IMR-90 (cell line): ENCODE results near the gene DPP10. TPM values are rescaled to one million over a fixed set of nuclear protein-coding genes. Genes with fewer than 3 reads are reported as not detected.

ENCODE experiments used
- ATAC-seq: fragments of 200-7000 bp; cut with Tn5 transposase; 2 replicates; pipeline ENCODE4 v1.9.1; 2020; ENCODE audit warnings: low read depth, mild to moderate bottlenecking, moderate library complexity
- BruUV-seq: library from RNA; stranded (reverse); fragments of 400-500 nt; replicated peaks from 2 replicates; lab custom pipeline; 2021; lab: Mats Ljungman, UMichigan
- CTCF ChIA-PET: fragments of 300-600 bp; formaldehyde crosslinking; extraction: SDS; loops from one replicate; lab custom pipeline; 2021; ENCODE audit warnings: antibody characterized with exemption; lab: Yijun Ruan, JAX
- POLR2A ChIA-PET: fragments of 300-600 bp; sonication (Branson Sonifier 250); formaldehyde crosslinking; loops from one replicate; lab custom pipeline; 2022; ENCODE audit warnings: antibody characterized with exemption; ENCODE audit not compliant: unreplicated experiment; lab: Charles Lee
- DNase-seq: peaks from one replicate; pipeline ENCODE4 v3.0.0; 2013
- H2AFZ ChIP-seq: replicated peaks from 2 replicates; pipeline ENCODE3; 2013; ENCODE audit warnings: low read length, mild to moderate bottlenecking; ENCODE audit not compliant: poor library complexity
- H2AK5ac ChIP-seq: 2 replicates; pipeline ENCODE4 v1.6.1; 2013; ENCODE audit warnings: low read depth, low read length, inconsistent platforms
- H2AK9ac ChIP-seq: replicated peaks from 2 replicates; pipeline ENCODE3; 2013; ENCODE audit warnings: mild to moderate bottlenecking, low read depth, low read length, moderate library complexity; ENCODE audit not compliant: poor library complexity
- H2BK120ac ChIP-seq: 2 replicates; pipeline ENCODE4 v1.6.1; 2013; ENCODE audit warnings: low read depth, low read length, inconsistent platforms
- H2BK15ac ChIP-seq: 3 replicates; pipeline ENCODE4 v1.6.1; 2013; ENCODE audit warnings: low read depth, low read length, inconsistent platforms
- H2BK20ac ChIP-seq: 2 replicates; pipeline ENCODE4 v1.6.1; 2013; ENCODE audit warnings: low read depth, mild to moderate bottlenecking, inconsistent platforms, low read length, moderate library complexity
- H2BK5ac ChIP-seq: 2 replicates; pipeline ENCODE4 v1.6.1; 2013; ENCODE audit warnings: mild to moderate bottlenecking, low read depth, low read length, inconsistent platforms; ENCODE audit not compliant: poor library complexity, severe bottlenecking
- H3K14ac ChIP-seq: replicated peaks from 2 replicates; pipeline ENCODE4 v1.6.1; 2013; ENCODE audit warnings: low read depth, low read length, inconsistent platforms
- H3K18ac ChIP-seq: 2 replicates; pipeline ENCODE4 v1.6.1; 2013; ENCODE audit warnings: low read depth, low read length, control low read depth
- H3K23ac ChIP-seq: 2 replicates; pipeline ENCODE4 v1.6.1; 2013; ENCODE audit warnings: low read depth, low read length, inconsistent platforms
- H3K27ac ChIP-seq: 2 replicates; pipeline ENCODE4 v1.5.1; 2013; ENCODE audit warnings: mild to moderate bottlenecking, control low read depth, low read length; ENCODE audit not compliant: insufficient read depth
- H3K27me3 ChIP-seq: 2 replicates; pipeline ENCODE4 v1.6.1; 2013; ENCODE audit warnings: low read length; ENCODE audit not compliant: control insufficient read depth, insufficient read depth
- H3K36me3 ChIP-seq: 2 replicates; pipeline ENCODE4 v1.6.1; 2013; ENCODE audit warnings: low read length, mixed read lengths; ENCODE audit not compliant: control insufficient read depth, insufficient read depth
- H3K4ac ChIP-seq: 2 replicates; pipeline ENCODE4 v1.6.1; 2013; ENCODE audit warnings: low read depth, low read length, inconsistent platforms
- H3K4me1 ChIP-seq: 2 replicates; pipeline ENCODE4 v1.6.1; 2013; ENCODE audit warnings: low read length, mixed read lengths; ENCODE audit not compliant: control insufficient read depth, insufficient read depth
- H3K4me2 ChIP-seq: 2 replicates; pipeline ENCODE4 v1.6.1; 2013; ENCODE audit warnings: low read depth, mild to moderate bottlenecking, control low read depth, low read length, moderate library complexity
- H3K4me3 ChIP-seq: 2 replicates; pipeline ENCODE4 v1.5.1; 2013; ENCODE audit warnings: low read depth, mild to moderate bottlenecking, control low read depth, low read length, moderate library complexity; ENCODE audit not compliant: insufficient read depth
- H3K56ac ChIP-seq: 2 replicates; pipeline ENCODE4 v1.6.1; 2013; ENCODE audit warnings: low read length, inconsistent platforms; ENCODE audit not compliant: insufficient read depth; ENCODE audit errors: extremely low read depth
- H3K79me1 ChIP-seq, 2 experiments: 2 replicates each; pipeline ENCODE4 v1.6.1; 2013; ENCODE audit warnings: low read length in 2 of 2, inconsistent platforms in 1 of 2, low read depth in 1 of 2
- H3K9ac ChIP-seq: 2 replicates; pipeline ENCODE4 v1.6.1; 2013; ENCODE audit warnings: low read depth, low read length, control low read depth
- H3K9me1 ChIP-seq: 2 replicates; pipeline ENCODE4 v1.6.1; 2013; ENCODE audit warnings: low read length, inconsistent platforms; ENCODE audit not compliant: insufficient read depth
- H3K9me3 ChIP-seq: 2 replicates; pipeline ENCODE4 v1.6.1; 2013; ENCODE audit warnings: low read length; ENCODE audit not compliant: control insufficient read depth, insufficient read depth
- H4K20me1 ChIP-seq: 2 replicates; pipeline ENCODE4 v1.6.1; 2013; ENCODE audit warnings: low read length, inconsistent platforms; ENCODE audit not compliant: insufficient read depth
- H4K5ac ChIP-seq: 2 replicates; pipeline ENCODE4 v1.6.1; 2013; ENCODE audit warnings: mild to moderate bottlenecking, low read depth, low read length, control low read depth
- H4K8ac ChIP-seq, 2 experiments: 2 replicates each; pipeline ENCODE4 v1.6.1; 2013; ENCODE audit warnings: low read depth in 2 of 2, low read length in 2 of 2, control low read depth in 1 of 2, inconsistent platforms in 1 of 2
- H4K91ac ChIP-seq: 2 replicates; pipeline ENCODE4 v1.6.1; 2013; ENCODE audit warnings: low read depth, low read length, inconsistent platforms; ENCODE audit not compliant: insufficient read depth
- BHLHE40 ChIP-seq: fragments of 150-350 bp; IDR thresholded peaks from 2 replicates; pipeline ENCODE4 v1.6.1; 2016; ENCODE audit warnings: mild to moderate bottlenecking, low read depth, low read length
- CEBPB ChIP-seq: IDR thresholded peaks from 2 replicates; pipeline ENCODE4 v1.6.1; 2012; ENCODE audit warnings: low read depth, low read length, improper control_type of control experiment
- CHD1 ChIP-seq: IDR thresholded peaks from 2 replicates; pipeline ENCODE4 v1.6.1; 2012; ENCODE audit warnings: low read depth, low read length, improper control_type of control experiment
- FOS ChIP-seq: fragments of 150-350 bp; IDR thresholded peaks from 2 replicates; pipeline ENCODE4 v1.6.1; 2016; ENCODE audit warnings: low read depth, low read length
- MAFK ChIP-seq: IDR thresholded peaks from 2 replicates; pipeline ENCODE4 v1.6.1; 2012; ENCODE audit warnings: low read depth, low read length, improper control_type of control experiment
- MAZ ChIP-seq: IDR thresholded peaks from 2 replicates; pipeline ENCODE4 v1.6.1; 2012; ENCODE audit warnings: low read depth, mild to moderate bottlenecking, low read length, improper control_type of control experiment, moderate library complexity, borderline replicate concordance
- MXI1 ChIP-seq: IDR thresholded peaks from 2 replicates; pipeline ENCODE4 v1.6.1; 2012; ENCODE audit warnings: low read depth, mild to moderate bottlenecking, low read length, moderate library complexity, borderline replicate concordance
- POLR2A ChIP-seq: IDR thresholded peaks from 2 replicates; pipeline ENCODE4 v1.6.1; 2012; ENCODE audit warnings: mild to moderate bottlenecking, low read depth, low read length
- RAD21 ChIP-seq: IDR thresholded peaks from 2 replicates; pipeline ENCODE4 v1.6.1; 2012; ENCODE audit warnings: low read length, improper control_type of control experiment
- RCOR1 ChIP-seq: IDR thresholded peaks from 2 replicates; pipeline ENCODE4 v1.6.1; 2012; ENCODE audit warnings: mild to moderate bottlenecking, low read length, improper control_type of control experiment; ENCODE audit not compliant: insufficient replicate concordance
- RFX5 ChIP-seq: IDR thresholded peaks from 2 replicates; pipeline ENCODE4 v1.8.0; 2012; ENCODE audit warnings: low read depth, mild to moderate bottlenecking, low read length, moderate library complexity
- SMC3 ChIP-seq: fragments of 150-350 bp; IDR thresholded peaks from 2 replicates; pipeline ENCODE4 v1.6.1; 2016; ENCODE audit warnings: low read depth, mild to moderate bottlenecking, antibody characterized with exemption, low read length, moderate library complexity
- WGBS, 2 experiments: methylation state at CpG; one replicate each; pipeline versions ENCODE4 v1.1.5 to v1.1.7; 2013; ENCODE audit warnings: missing lambda C conversion rate in 2 of 2; ENCODE audit not compliant: insufficient read length in 1 of 2; ENCODE audit errors: extremely low coverage in 2 of 2; 5-methylcytosine and 5-hydroxymethylcytosine counted together
- dilution Hi-C: fragments of 300-500 bp; cut with HindIII; formaldehyde crosslinking; loops from one replicate; pipeline ENCODE4 v1.14.3; 2018; ENCODE audit warnings: low sequenced_read_pairs; ENCODE audit not compliant: unreplicated experiment
- in situ Hi-C: fragments of 300-500 bp; cut with MboI; formaldehyde crosslinking; loops from 3 replicates; pipeline ENCODE4 v1.14.3; 2019; ENCODE audit warnings: low sequenced_read_pairs, inconsistent platforms, mixed read lengths
- intact Hi-C: fragments of 100-400 bp; cut with micrococcal nuclease; formaldehyde crosslinking; loops from 2 replicates; pipeline ENCODE4 v1.10.0; 2022
- polyA plus RNA-seq, 3 experiments: library from polyadenylated mRNA; depleted of rRNA; stranded (reverse); fragments of >200 nt; gene quantifications; 2 replicates each; pipeline ENCODE4 v1.2.3, GENCODE V29; 2012; ENCODE audit warnings: low replicate concordance in 1 of 3
- total RNA-seq: library from RNA; depleted of rRNA; stranded (reverse); fragments of >200 nt; gene quantifications from 2 replicates; pipeline ENCODE4 v1.2.3, GENCODE V29; 2012
- TF ChIP-seq, protein P1 (sequence below): fragments of 150-350 bp; IDR thresholded peaks from 2 replicates; pipeline ENCODE4 v1.6.1; 2017; ENCODE audit warnings: mild to moderate bottlenecking, antibody characterized with exemption, low read length, low read depth
- TF ChIP-seq, protein P2 (sequence below): conservative IDR thresholded peaks from 2 replicates; pipeline ENCODE4 v1.5.1; 2012; ENCODE audit warnings: mild to moderate bottlenecking, low read depth, low read length, improper control_type of control experiment

Gene DPP10
- total and polyA plus RNA-seq, 2 of the 4 experiments (the other 2 are of a cell fraction) = not detected

DNA sequence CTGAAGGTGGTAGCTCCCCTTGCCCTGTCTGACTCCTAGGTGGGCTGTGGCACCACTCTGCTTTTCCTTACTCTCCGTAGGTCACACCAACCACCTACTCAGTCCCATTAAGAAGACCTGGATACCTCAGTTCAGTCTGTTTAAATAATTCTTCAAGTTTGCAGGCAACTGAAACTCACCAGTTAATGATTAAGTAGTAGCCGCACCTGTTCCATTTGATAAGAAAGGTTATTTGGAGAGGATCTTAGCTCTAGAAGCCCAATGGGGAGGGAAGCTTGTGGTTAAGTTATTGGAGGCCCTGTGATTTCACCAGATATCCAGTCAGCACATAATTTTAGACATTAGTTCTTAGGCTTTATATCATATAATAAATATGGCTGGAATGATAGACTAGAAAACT is 1193.0 kb downstream of the DPP10 start:
- H3K36me3 ChIP-seq = no peaks in the 10 kb centered on the region
- no peak overlapping the region for H3K4me3 ChIP-seq
- ChIA-PET POLR2A (no interaction called here), CTCF (no interaction called here)
- H2BK5ac ChIP-seq = no peak overlapping the region
- H3K4me1 ChIP-seq = no peaks in the 10 kb centered on the region
- no peak overlapping the region for H3K4ac ChIP-seq
- H4K5ac ChIP-seq = no peak overlapping the region
- no peak overlapping the region for H3K23ac ChIP-seq
- H4K91ac ChIP-seq = no peak overlapping the region
- no peaks in the 10 kb centered on the region for H3K79me1 ChIP-seq
- in situ Hi-C loops = no loop called here
- TF ChIP-seq RCOR1 = no peak
- no peak for TF ChIP-seq POLR2A
- TF ChIP-seq, protein P1, sequence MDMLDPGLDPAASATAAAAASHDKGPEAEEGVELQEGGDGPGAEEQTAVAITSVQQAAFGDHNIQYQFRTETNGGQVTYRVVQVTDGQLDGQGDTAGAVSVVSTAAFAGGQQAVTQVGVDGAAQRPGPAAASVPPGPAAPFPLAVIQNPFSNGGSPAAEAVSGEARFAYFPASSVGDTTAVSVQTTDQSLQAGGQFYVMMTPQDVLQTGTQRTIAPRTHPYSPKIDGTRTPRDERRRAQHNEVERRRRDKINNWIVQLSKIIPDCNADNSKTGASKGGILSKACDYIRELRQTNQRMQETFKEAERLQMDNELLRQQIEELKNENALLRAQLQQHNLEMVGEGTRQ = no peak
- TF ChIP-seq, protein P2, sequence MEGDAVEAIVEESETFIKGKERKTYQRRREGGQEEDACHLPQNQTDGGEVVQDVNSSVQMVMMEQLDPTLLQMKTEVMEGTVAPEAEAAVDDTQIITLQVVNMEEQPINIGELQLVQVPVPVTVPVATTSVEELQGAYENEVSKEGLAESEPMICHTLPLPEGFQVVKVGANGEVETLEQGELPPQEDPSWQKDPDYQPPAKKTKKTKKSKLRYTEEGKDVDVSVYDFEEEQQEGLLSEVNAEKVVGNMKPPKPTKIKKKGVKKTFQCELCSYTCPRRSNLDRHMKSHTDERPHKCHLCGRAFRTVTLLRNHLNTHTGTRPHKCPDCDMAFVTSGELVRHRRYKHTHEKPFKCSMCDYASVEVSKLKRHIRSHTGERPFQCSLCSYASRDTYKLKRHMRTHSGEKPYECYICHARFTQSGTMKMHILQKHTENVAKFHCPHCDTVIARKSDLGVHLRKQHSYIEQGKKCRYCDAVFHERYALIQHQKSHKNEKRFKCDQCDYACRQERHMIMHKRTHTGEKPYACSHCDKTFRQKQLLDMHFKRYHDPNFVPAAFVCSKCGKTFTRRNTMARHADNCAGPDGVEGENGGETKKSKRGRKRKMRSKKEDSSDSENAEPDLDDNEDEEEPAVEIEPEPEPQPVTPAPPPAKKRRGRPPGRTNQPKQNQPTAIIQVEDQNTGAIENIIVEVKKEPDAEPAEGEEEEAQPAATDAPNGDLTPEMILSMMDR = no peak
- no peak for TF ChIP-seq MXI1
- TF ChIP-seq RFX5 = no peak
- TF ChIP-seq RAD21 = no peak
- no peak for TF ChIP-seq MAFK
- no peak for TF ChIP-seq SMC3
- no peak for TF ChIP-seq BHLHE40
- no peak for TF ChIP-seq FOS
- TF ChIP-seq MAZ = no peak
- TF ChIP-seq CHD1 = no peak
- no peak for TF ChIP-seq CEBPB
- no peak for DNase-seq
- H3K27ac ChIP-seq = no peak overlapping the region
- H2BK120ac ChIP-seq = no peak overlapping the region
- no peak overlapping the region for H2BK20ac ChIP-seq
- H2AK5ac ChIP-seq = no peak overlapping the region
- H2AFZ ChIP-seq = no peak overlapping the region
- BruUV-seq = no TSS peak
- no peak overlapping the region for H3K18ac ChIP-seq
- no peak overlapping the region for H2AK9ac ChIP-seq
- H4K20me1 ChIP-seq = no peaks in the 10 kb centered on the region
- no peak overlapping the region for H3K14ac ChIP-seq
- intact Hi-C loops = no loop called here
- peaks cover 8% of the 10 kb centered on the region; the same call in 1 of the 2 replicates for H3K9me3 ChIP-seq
- no peak overlapping the region for H3K9ac ChIP-seq
- H3K9me1 ChIP-seq = no peaks in the 10 kb centered on the region
- dilution Hi-C loops = no loop called here
- no peak overlapping the region for H4K8ac ChIP-seq
- no CpG with 5 or more reads among the region's 2 CpGs for WGBS, 2 experiments
- no peak overlapping the region for H3K4me2 ChIP-seq
- ATAC-seq = no peak
- no peak overlapping the region for H3K56ac ChIP-seq
- H2BK15ac ChIP-seq = no peak overlapping the region
- H3K27me3 ChIP-seq = no peaks in the 10 kb centered on the region
